Muscle of back (tissue), 11 donors: Measurements from ENCODE around the gene NADSYN1. TPM values are rescaled to one million over a fixed set of nuclear protein-coding genes. Genes with fewer than 3 reads are reported as not detected.
A peak's percentile ranks its signal among the peaks of the same experiment; 100 is the strongest.

ENCODE experiments used
- DNase-seq, 3 donors: peaks; one replicate each; pipeline versions ENCODE4 v3.0.0 to v3.0.0-alpha.2; 2013
- polyA plus RNA-seq, 10 donors: library from polyadenylated mRNA; unstranded; fragments of 120-200 nt; gene quantifications; one replicate each; pipeline ENCODE4 v1.2.1, GENCODE V29; 2013; ENCODE audit not compliant: insufficient read length in 10 of 10

The NADSYN1 gene
- polyA plus RNA-seq, 10 donors: 14.8 to 29.6 (median 20.2) TPM

DNA sequence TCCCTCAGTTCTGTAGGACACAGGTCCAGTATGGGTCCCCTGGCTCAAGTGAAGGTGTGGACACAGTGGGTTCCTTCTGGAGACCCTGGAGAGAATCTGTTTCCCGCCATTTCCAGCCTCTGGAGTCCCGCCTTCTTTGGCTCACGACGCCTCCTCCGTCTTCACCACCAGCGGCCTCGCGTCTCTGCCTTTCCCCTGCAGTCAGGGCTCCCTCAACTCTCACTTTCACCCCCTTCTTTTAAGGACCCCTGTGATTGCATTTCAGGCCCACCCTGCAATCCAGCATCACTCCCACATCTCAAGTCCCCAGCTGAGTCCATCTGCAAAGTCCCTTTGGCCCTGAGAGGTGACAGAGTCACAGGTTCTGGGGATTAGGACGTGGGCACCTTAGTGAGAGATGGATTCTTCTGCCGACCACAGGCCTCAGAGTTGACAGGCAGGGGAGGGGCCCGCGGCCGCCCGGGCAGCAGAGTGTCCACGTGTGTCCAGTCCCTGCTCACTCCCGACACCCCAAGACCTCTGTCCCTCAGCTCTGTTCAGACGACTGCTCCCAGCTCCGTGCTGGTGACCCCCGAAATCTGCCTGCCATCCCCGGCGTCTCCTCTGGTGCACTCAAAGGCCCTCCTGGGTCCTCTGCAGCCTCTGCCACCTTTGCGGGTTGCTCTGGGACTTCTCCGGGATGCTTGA lies 37.2 kb downstream of the NADSYN1 start:
- no peak for DNase-seq

GRCh38 chr11:71490731-71491390 lies 37.9 kb downstream of the NADSYN1 start:
- DNase-seq: no peak

GRCh38 chr11:71491531-71491930 lies 38.5 kb downstream of the NADSYN1 start:
- no peak for DNase-seq

DNA sequence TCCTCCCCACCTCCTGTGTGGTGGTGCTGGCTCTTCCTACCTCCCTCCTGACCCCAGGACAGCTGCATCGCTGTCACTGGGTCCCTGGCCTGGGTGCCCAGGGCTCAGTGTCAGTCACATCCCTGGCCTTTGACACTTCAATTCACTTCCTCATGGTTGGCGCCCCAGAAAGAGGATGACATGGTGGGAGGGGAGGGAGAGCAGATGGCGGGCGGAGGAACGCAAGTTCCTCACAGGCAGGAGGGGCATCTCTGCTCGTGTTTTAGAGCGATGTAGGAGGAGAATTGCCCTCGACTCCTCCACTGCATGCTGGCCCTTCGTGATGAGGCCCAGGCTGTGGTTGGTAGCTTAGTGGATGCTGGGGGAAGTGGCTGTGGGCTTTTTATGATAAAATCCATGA lies 38.9 kb downstream of the NADSYN1 start:
- DNase-seq: no peak

DNA sequence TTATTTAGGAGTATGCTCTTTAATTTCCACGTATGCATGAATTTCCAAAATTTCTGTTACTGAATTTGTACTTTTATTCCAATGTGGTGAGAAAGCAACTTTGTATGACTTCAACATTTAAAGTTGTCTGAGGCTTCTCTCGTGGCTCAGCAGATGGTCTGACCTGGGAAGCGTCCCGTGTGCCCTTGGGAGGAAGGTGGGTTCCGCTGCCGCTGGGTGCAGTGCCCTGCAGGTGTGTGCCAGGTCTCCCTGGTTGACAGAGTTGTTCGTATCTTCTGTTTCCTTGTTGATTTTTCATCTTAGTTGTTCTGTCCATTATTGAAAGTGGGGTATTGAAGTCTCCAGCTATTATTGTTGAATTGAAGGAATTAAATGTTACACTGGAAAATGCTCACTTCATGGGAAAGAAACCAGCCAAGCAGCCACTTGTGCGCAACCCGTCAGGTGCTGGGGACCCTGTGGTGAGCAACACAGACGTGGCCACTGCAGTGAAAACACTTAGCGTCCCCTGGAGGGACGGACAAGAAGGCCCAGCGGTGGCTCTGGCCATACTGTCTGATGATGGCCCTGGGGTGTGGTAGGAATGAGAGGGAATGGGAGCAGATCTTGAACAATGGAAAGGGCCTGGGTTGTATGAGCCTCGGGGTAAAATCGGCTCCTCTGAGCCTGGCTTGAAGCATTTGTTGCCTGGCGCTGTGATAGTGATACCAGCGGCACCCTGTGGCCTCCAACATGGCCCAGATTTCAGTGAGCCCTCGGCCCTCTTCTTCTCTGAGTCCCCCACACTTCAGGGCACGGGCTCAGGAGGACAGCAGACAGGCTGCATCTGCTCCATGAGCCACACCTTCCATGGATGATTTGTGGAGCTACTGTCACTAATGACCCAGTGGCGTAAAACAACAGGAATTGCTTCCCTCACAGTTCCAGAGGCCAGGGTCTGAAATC lies 42.6 kb downstream of the NADSYN1 start:
- no peak for DNase-seq

GRCh38 chr11:71496421-71496820 lies 43.4 kb downstream of the NADSYN1 start:
- no peak for DNase-seq

DNA sequence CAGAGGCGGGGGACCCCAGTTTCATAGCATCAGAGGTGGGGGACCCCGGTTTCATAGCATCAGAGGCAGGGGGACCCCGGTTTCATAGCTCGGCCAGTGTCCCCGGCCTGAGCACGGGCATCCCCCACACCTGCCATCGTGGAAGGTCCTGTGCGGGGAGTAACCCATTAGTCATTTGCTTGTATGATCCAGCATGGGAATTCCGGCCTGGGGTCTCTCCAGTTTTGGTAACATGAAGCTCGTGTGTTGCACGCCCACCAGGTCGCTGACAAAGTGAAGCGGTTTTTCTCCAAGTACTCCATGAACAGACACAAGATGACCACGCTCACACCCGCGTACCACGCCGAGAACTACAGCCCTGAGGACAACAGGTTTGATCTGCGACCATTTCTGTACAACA lies 45.1 kb downstream of the NADSYN1 start:
- DNase-seq: no peak

GRCh38 chr11:71499125-71499524 lies 46.1 kb downstream of the NADSYN1 start:
- peak in 1 of 3 donors; percentile 16 for DNase-seq

GRCh38 chr11:71499546-71499945 lies 46.5 kb downstream of the NADSYN1 start:
- DNase-seq: no peak

- no peak for DNase-seq
Measured at GRCh38 chr11:71500601-71501021, 47.6 kb downstream of the NADSYN1 start.

DNA sequence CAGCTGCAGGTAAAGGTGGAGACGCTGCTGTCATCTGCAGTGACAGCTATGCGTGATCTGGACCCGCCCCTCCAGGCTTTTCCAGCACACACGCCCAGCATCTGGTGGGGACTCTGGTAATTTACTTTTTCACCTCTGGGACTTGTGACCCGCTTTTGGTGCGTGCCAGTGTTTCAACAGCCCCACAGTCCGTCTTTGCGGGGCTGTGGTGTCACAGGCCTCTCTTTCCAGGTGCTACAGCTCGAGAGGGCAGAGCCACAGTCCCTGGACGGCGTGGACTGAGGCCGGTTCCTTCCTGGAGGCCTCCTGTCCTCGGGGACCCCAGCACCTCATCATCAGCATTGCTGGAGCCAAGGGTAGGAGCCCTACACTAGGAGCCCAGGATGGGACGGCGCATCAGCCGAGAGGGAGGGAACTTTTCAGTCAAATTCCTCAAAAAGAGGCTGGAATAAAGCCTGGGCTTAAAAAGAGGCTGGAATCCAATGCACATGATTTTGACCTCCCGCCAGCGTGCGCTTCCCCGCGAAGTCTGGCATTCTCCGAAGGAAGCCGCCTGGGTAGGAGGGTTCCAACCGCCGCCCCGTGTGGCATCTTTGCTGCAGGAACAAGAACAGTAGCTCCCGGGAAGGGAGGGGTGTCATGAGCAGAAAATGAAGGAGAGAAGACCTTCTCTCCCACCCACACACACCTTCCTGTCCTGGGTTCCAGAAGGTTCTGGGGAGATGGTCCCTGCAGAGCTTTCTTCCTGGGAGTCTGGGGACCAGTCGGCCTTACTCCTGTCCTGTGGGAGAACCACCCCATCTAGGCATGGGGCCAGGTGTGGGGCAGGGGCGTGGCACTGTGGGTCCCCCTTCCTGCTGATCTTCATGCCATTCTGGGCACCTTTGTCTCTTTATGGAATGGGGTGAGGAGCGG lies 48.3 kb downstream of the NADSYN1 start:
- DNase-seq: no peak

- no peak for DNase-seq
Measured at GRCh38 chr11:71502026-71502425, 49.0 kb downstream of the NADSYN1 start.

DNA sequence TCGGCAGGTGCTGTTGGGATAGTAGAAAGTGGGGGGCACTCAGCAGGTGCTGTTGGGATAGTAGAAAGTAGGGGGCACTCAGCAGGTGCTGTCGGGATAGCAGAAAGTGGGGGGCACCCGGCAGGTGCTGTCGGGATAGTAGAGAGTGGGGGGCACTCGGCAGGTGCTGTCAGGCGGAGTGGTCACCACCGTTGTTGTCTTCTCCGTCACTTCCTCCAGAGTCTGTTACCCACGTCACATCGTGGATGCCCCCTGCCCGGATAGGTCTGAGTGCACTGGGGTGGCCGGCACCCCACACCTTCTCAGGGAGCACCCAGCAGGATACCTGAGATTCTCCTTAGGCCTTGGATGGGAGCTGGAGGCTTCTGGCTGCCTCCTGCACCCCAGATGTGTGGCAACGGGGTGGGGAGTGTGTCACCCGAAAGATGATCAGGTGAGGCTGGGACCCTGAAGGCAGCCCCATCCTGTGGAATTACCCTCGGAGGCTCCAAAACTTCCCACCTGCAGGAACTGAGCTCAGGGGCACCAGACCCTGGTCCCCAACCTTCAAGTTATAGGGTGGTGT lies 50.0 kb downstream of the NADSYN1 start:
- no peak for DNase-seq

- no peak for DNase-seq
Measured at GRCh38 chr11:71504531-71504930, 51.5 kb downstream of the NADSYN1 start.

DNA sequence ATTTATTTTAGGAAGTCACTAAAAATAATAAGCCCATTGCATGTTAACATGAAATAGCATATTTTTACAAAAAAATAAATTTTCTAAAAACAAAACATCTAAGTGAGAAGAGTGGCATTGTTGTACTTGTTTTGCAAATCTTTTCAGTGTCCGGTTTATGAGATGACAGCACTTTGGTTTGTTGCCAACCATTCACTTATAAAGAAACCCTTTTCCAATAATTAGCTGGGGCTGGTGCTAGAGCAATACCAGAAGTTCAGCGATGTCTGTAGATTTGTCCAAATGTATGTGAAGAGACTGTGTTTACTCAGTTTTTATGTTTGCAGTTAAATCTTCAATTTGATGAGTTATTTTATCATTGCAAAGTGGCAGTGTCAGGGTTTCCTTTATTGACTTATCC lies 52.0 kb downstream of the NADSYN1 start:
- DNase-seq: no peak

GRCh38 chr11:71505781-71506180 lies 52.8 kb downstream of the NADSYN1 start:
- DNase-seq: no peak

GRCh38 chr11:71507102-71507501 lies 54.1 kb downstream of the NADSYN1 start:
- no peak for DNase-seq

DNA sequence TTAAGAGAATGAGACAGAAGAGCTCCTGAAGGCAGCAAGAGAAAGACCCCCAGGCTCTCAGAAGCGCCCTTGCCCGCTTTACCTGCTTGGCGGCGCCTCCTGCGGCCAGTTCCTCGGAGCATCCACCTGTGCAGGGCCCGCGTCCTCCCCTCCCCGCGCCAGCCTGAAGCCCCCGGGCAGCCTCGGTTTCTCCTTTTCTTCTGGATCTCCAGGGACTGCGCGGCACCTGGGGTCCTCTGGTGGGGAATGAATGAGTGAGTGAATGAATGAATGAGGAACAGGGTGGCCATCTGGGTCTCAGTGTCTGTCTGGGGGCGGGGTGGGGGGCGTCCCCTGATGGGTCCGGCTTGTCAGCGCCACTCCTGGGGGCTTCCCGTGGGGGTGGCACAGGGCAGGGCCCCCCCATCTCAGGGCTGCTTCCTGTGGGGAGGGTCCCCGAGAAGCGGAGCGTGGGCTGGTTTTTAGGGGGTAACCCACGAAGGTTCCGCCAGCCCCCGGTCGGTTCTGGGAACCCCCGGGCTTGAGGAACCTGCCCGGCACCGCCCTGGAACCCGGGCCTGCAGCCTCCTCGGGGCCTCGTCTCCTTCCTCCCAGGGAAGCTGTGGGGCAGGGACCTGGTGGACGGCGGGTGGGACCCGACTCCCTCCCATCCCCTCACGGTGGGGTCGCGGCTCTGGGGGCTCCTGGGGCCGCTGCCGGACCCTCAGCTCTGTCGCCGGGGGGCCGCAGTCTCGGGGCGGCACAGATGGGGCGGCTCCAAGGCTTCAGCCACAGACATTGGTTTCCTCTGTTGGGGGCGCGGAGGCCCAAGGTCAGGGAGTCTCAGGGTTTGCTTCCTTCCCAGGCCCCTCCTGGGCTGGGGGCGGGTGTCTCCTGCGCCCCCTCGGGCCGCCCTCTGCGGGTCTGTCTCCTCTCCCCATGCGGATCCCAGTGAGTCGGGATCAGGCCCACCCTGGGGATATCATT lies 65.8 kb downstream of the NADSYN1 start:
- no peak for DNase-seq

GRCh38 chr11:71519546-71519945 lies 66.5 kb downstream of the NADSYN1 start:
- no peak for DNase-seq
